ENCODE results near the gene CR1.
"Not testable (repeated sequence)": the region's sequence is repeated elsewhere in the genome, so short reads cannot be mapped to it uniquely, and the experiment has no call there.

GRCh38 chr1:207589506-207589905 is 93.5 kb downstream of the CR1 start:
- TF ChIP-seq CTCF (IDR thresholded peaks at IDR 0.05; ENCODE audit: extremely low read depth in 1 of 2, insufficient read depth in 1 of 2, low read depth in 1 of 2, low read length in 2 of 2); POLR2AphosphoS5 (IDR thresholded peaks at IDR 0.05; ENCODE audit: insufficient read depth, low read depth, low read length): not testable (repeated sequence)
